G401 (cell line): ENCODE results near the gene ZNF480. TPM values are rescaled to one million over a fixed set of nuclear protein-coding genes. Genes with fewer than 3 reads are reported as not detected.
"Not testable (repeated sequence)": the region's sequence is repeated elsewhere in the genome, so short reads cannot be mapped to it uniquely, and the experiment has no call there.

ENCODE experiments used
- DNase-seq: peaks from one replicate; pipeline ENCODE4 v3.0.0-alpha.2; 2015; ENCODE audit warnings: low spot score
- in situ Hi-C: cut with HindIII; loops from 2 replicates; pipeline ENCODE4 v1.10.0; 2016; ENCODE audit warnings: low sequenced_read_pairs, mixed read lengths
- total RNA-seq: library from RNA; depleted of rRNA; stranded (reverse); fragments of >200 nt; shearing (Covaris generic); gene quantifications from 2 replicates; pipeline ENCODE4 v1.2.3, GENCODE V29; 2014; rRNA removed

Gene ZNF480
- total RNA-seq, 1 experiment from 2014 or later: 9.1 TPM

GRCh38 chr19:52336117-52336790 lies 39.3 kb downstream of the ZNF480 start, which contains the start of gene ZNF610:
ZNF610 (plus strand) TSS chr19:52336243; CDS start chr19:52349173, 12,930 bp downstream.
- in situ Hi-C loops: no loop called here
- peak; percentile 88 for DNase-seq

- in situ Hi-C loops: no loop called here
- no peak for DNase-seq
Observed at GRCh38 chr19:52336791-52337381, 39.9 kb downstream of the ZNF480 start.

- DNase-seq, in situ Hi-C loops: not testable (repeated sequence)
Observed at GRCh38 chr19:52339022-52339421, 42.1 kb downstream of the ZNF480 start.

GRCh38 chr19:52343548-52343947 lies 46.6 kb downstream of the ZNF480 start:
- in situ Hi-C loops: no loop called here
- DNase-seq: peak; percentile 48

DNA sequence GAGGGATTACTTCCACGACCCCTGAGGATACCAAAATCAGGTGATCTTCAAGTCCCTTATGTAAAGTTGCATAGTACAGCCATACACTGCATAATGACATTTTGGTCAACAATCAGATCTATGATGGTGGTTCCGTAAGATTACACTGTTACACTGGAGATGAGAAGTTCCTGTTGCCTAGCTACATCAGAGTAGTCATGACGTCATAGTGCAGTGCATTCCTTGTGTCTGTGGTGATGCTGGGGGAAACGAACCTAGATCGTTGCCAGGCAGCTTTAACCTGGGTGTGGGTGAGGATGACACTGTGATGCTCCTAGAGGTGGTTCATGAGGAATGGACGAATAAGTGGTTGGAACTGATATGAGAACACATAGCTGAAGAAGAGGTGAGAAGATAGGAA lies 48.2 kb downstream of the ZNF480 start:
- no peak for DNase-seq
- in situ Hi-C loops: no loop called here

- in situ Hi-C loops: no loop called here
- DNase-seq: no peak
Observed at GRCh38 chr19:52351512-52351911, 54.5 kb downstream of the ZNF480 start.

GRCh38 chr19:52366414-52366824 lies 69.5 kb downstream of the ZNF480 start:
- in situ Hi-C loops: no loop called here

GRCh38 chr19:52369559-52370340 lies 72.8 kb downstream of the ZNF480 start, which contains the start of gene ZNF880:
ZNF880 (plus strand) TSS chr19:52369923; CDS start chr19:52369966, 43 bp downstream.
- DNase-seq: peak; percentile 92

More at GRCh38 chr19:52366414-52366824, 69.5 kb downstream of the ZNF480 start:
- no peak for DNase-seq

DNA sequence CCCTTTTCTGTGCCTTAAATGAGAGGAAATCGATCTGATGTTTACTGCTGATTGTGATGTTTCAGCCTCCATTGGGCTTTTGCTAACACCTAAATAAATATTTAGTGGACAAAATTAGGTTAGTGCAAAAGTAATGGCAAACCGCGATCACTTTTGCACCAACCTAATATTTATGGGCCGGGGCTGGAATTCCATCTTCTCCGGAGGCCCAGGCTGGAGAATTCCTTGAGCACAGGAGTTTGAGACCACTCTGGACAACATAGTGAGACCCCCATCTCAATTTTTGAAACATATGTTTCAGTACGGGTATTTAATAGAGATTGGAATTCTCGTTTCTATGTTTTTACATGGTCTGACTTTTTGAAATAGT lies 73.4 kb downstream of the ZNF480 start:
- no peak for DNase-seq
- in situ Hi-C loops: no loop called here

More at GRCh38 chr19:52369559-52370340, 72.8 kb downstream of the ZNF480 start, which contains the start of gene ZNF880:
- in situ Hi-C loops: no loop called here

Other genes with a start within 250 kb of the ZNF480 start
- gene ZNF432, start 248.3 kb upstream of the ZNF480 start, total RNA-seq: 6.5 and 14.4 TPM in 2 replicates
- 1.8 and 2.2 TPM in 2 replicates for gene ZNF841, start 201.4 kb upstream of the ZNF480 start, total RNA-seq
- gene ZNF616, start 157.2 kb upstream of the ZNF480 start, total RNA-seq: 6.3 and 8.6 TPM in 2 replicates
- gene ZNF836, start 125.5 kb upstream of the ZNF480 start, total RNA-seq: 0.49 and 3.1 TPM in 2 replicates
- 226 and 269 TPM in 2 replicates for gene PPP2R1A, start 107.1 kb upstream of the ZNF480 start, total RNA-seq
- 5.6 and 6.8 TPM in 2 replicates for gene ZNF766, start 27.6 kb upstream of the ZNF480 start, total RNA-seq
- 0.47 TPM in 1 of 2 replicates, not detected in the other for gene ZNF610, start 39.1 kb downstream of the ZNF480 start, total RNA-seq
- gene ZNF880, start 72.8 kb downstream of the ZNF480 start, total RNA-seq: not detected in 2 replicates
- not detected in 2 replicates for gene ZNF528, start 100.7 kb downstream of the ZNF480 start, total RNA-seq
- gene ZNF534, start 132.0 kb downstream of the ZNF480 start, total RNA-seq: not detected in 2 replicates
- gene ZNF578, start 156.4 kb downstream of the ZNF480 start, total RNA-seq: not detected in 2 replicates
- gene ZNF808, start 230.5 kb downstream of the ZNF480 start, total RNA-seq: 4.2 and 4.5 TPM in 2 replicates